Hepatocyte (in vitro differentiated cells): ENCODE data around the gene SMYD1.

Experiments
- EZH2phosphoT487 ChIP-seq: fragments of 200-600 bp; sonication (generic); IDR thresholded peaks from one replicate; pipeline ENCODE4 v1.6.1; 2018; ENCODE audit warnings: antibody characterized with exemption, mild to moderate bottlenecking, low read depth, moderate library complexity; ENCODE audit not compliant: unreplicated experiment, severe bottlenecking
- TF ChIP-seq, protein P1 (sequence below): fragments of 200-600 bp; sonication (generic); IDR thresholded peaks from 2 replicates; pipeline ENCODE4 v1.5.1; 2016; ENCODE audit warnings: antibody characterized with exemption, mild to moderate bottlenecking; ENCODE audit not compliant: poor library complexity

DNA sequence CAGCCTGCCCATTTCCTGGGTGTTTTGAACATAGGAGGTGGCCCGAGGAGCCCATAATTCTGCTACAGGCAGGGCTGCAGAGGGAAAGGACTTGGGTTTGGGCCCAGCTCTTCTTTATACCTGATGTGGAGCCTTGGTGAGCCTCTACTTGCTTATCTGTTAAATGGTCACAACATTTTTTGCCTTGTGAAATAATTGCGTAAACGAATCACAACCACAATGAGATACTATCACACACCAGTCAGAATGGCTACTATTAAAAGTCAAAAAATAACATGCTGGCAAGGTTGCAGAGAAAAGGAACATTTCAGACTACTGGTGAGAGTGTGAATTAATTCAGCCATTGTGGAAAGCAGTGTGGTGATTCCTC, 64.4 kb downstream of the SMYD1 start:
- TF ChIP-seq, protein P1, sequence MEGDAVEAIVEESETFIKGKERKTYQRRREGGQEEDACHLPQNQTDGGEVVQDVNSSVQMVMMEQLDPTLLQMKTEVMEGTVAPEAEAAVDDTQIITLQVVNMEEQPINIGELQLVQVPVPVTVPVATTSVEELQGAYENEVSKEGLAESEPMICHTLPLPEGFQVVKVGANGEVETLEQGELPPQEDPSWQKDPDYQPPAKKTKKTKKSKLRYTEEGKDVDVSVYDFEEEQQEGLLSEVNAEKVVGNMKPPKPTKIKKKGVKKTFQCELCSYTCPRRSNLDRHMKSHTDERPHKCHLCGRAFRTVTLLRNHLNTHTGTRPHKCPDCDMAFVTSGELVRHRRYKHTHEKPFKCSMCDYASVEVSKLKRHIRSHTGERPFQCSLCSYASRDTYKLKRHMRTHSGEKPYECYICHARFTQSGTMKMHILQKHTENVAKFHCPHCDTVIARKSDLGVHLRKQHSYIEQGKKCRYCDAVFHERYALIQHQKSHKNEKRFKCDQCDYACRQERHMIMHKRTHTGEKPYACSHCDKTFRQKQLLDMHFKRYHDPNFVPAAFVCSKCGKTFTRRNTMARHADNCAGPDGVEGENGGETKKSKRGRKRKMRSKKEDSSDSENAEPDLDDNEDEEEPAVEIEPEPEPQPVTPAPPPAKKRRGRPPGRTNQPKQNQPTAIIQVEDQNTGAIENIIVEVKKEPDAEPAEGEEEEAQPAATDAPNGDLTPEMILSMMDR: no peak
- no peak for TF ChIP-seq EZH2phosphoT487
